K562 (cell line): ENCODE results near the gene FAM89B. TPM values are rescaled to one million over a fixed set of nuclear protein-coding genes. Genes with fewer than 3 reads are reported as not detected.

Experiments
- ATAC-seq: fragments of 200-7000 bp; cut with Tn5 transposase; 3 replicates; pipeline ENCODE4 v1.9.1; 2020; ENCODE audit warnings: moderate library complexity
- BruUV-seq: library from RNA; stranded (reverse); fragments of 400-500 nt; replicated peaks from 2 replicates; lab custom pipeline; 2021; lab: Mats Ljungman, UMichigan
- CTCF ChIA-PET: fragments of 300-600 bp; formaldehyde crosslinking; extraction: SDS; loops from one replicate; lab custom pipeline; 2021; ENCODE audit warnings: low intra/inter-chr PET ratio; lab: Yijun Ruan, JAX
- POLR2A ChIA-PET: fragments of 300-600, 350-650 bp; sonication (Branson Sonifier 250); formaldehyde crosslinking; extraction: SDS; loops from one replicate; lab custom pipeline; 2021; ENCODE audit warnings: antibody characterized with exemption, inconsistent platforms; lab: Yijun Ruan, JAX
- DNase-seq, 4 experiments: peaks; one replicate each; pipeline versions ENCODE4 v3.0.0 to v3.0.0-alpha.2; 2011 to 2018; ENCODE audit warnings: low spot score in 3 of 4, mixed read lengths in 3 of 4; ENCODE audit errors: extremely low read depth in 1 of 4
- FAIRE-seq: peaks from 2 replicates; lab custom pipeline; 2011; peaks lifted over from hg19 to GRCh38; lab: Jason Lieb, UNC
- H2AFZ ChIP-seq: 2 replicates; pipeline ENCODE4 v1.6.0; 2011; ENCODE audit warnings: low read depth, low read length, control low read depth, inconsistent platforms
- H3K27ac ChIP-seq: fragments of 200-600 bp; 3 replicates; pipeline ENCODE4 v1.8.0; 2011; ENCODE audit warnings: low read depth, mild to moderate bottlenecking, control low read depth, inconsistent platforms, low read length, moderate library complexity, mixed read lengths; ENCODE audit errors: extremely low read depth
- H3K27me3 ChIP-seq, 2 experiments: fragments of 300-600 bp in 1 of 2; 2 replicates in 1 of 2; 3 replicates in 1 of 2; pipeline versions ENCODE4 v1.6.0 to v1.8.0; 2011; ENCODE audit warnings: inconsistent platforms in 2 of 2, low read length in 2 of 2, mild to moderate bottlenecking in 1 of 2, mixed read lengths in 1 of 2, moderate library complexity in 1 of 2; ENCODE audit not compliant: control insufficient read depth in 2 of 2, insufficient read depth in 2 of 2
- H3K36me3 ChIP-seq: fragments of 300-600 bp; 3 replicates; pipeline ENCODE4 v1.8.0; 2011; ENCODE audit warnings: mild to moderate bottlenecking, low read length, inconsistent platforms; ENCODE audit not compliant: control insufficient read depth, insufficient read depth
- H3K4me1 ChIP-seq, 2 experiments: fragments of 200-600 bp in 1 of 2; replicated peaks in 1 of 2; 2 replicates in 1 of 2; 3 replicates in 1 of 2; pipeline versions ENCODE4 v1.5.1 to v1.8.0; 2011; ENCODE audit warnings: inconsistent platforms in 2 of 2, low read length in 2 of 2, mild to moderate bottlenecking in 1 of 2, mixed read lengths in 1 of 2, moderate library complexity in 1 of 2; ENCODE audit not compliant: control insufficient read depth in 2 of 2, insufficient read depth in 2 of 2
- H3K4me2 ChIP-seq: 2 replicates; pipeline ENCODE4 v1.6.1; 2011; ENCODE audit warnings: low read length, control low read depth, inconsistent platforms, mixed read lengths; ENCODE audit not compliant: insufficient read depth
- H3K4me3 ChIP-seq: fragments of 200-600 bp; sonication (generic), shearing (Covaris generic); 2 replicates; pipeline ENCODE4 v1.5.1; 2016; ENCODE audit warnings: control low read depth, inconsistent platforms
- H3K79me2 ChIP-seq: fragments of 200-600 bp; 3 replicates; pipeline ENCODE4 v1.8.0; 2011; ENCODE audit warnings: low read length, inconsistent platforms; ENCODE audit not compliant: control insufficient read depth, insufficient read depth
- H3K9ac ChIP-seq, 2 experiments: 2 replicates each; pipeline versions ENCODE4 v1.6.0 to v1.6.1; 2011; ENCODE audit warnings: low read depth in 2 of 2, low read length in 2 of 2, control low read depth in 1 of 2, inconsistent platforms in 1 of 2, mild to moderate bottlenecking in 1 of 2, mixed read lengths in 1 of 2; ENCODE audit not compliant: insufficient read depth in 1 of 2
- H3K9me1 ChIP-seq: one replicate; pipeline ENCODE4 v1.6.0; 2011; ENCODE audit warnings: inconsistent platforms, mild to moderate bottlenecking, low read length, moderate library complexity; ENCODE audit not compliant: control insufficient read depth, insufficient read depth
- H3K9me3 ChIP-seq: replicated peaks from 2 replicates; pipeline ENCODE4 v1.5.1; 2011; ENCODE audit warnings: low read depth, low read length, inconsistent platforms; ENCODE audit not compliant: control insufficient read depth, insufficient read depth
- H4K20me1 ChIP-seq: replicated peaks from 2 replicates; pipeline ENCODE4 v1.6.1; 2011; ENCODE audit warnings: low read length, inconsistent platforms, mixed read lengths; ENCODE audit not compliant: control insufficient read depth, insufficient read depth
- CGGBP1 ChIP-seq: fragments of 250-450 bp; sonication (Bioruptor Pico); IDR thresholded peaks from 2 replicates; pipeline ENCODE4 v1.9.0; 2021; ENCODE audit warnings: mild to moderate bottlenecking
- CTBP1 ChIP-seq: fragments of 450-650 bp; IDR thresholded peaks from 2 replicates; pipeline ENCODE4 v1.6.1; 2016; ENCODE audit warnings: borderline replicate concordance
- ELF4 ChIP-seq: fragments of 450-650 bp; formaldehyde crosslinking; IDR thresholded peaks from 2 replicates; pipeline ENCODE4 v1.4.0; 2022; ENCODE audit warnings: missing genetic modification characterization
- GATAD2A ChIP-seq: fragments of 450-650 bp; IDR thresholded peaks from 2 replicates; pipeline ENCODE4 v1.6.1; 2017
- HCFC1 ChIP-seq: IDR thresholded peaks from 2 replicates; pipeline ENCODE4 v1.6.1; 2012; ENCODE audit warnings: low read depth, low read length, improper control_type of control experiment
- HDAC1 ChIP-seq, 2 experiments: fragments of 450-650 bp; IDR thresholded peaks; 2 replicates each; pipeline ENCODE4 v1.6.1; 2016 to 2017; ENCODE audit warnings: inconsistent platforms in 1 of 2, mild to moderate bottlenecking in 1 of 2, moderate library complexity in 1 of 2
- JUN ChIP-seq, 2 experiments: sonication (generic) in 1 of 2; formaldehyde crosslinking in 1 of 2; IDR thresholded peaks; 2 replicates each; pipeline versions ENCODE4 v1.6.1 to v1.8.0; 2012 to 2022; ENCODE audit warnings: borderline replicate concordance in 2 of 2, mild to moderate bottlenecking in 2 of 2, improper control_type of control experiment in 1 of 2, low read depth in 1 of 2, low read length in 1 of 2, missing genetic modification reagents in 1 of 2
- KAT7 ChIP-seq: sonication (generic); formaldehyde crosslinking; IDR thresholded peaks from 2 replicates; pipeline ENCODE4 v1.8.0; 2022; ENCODE audit warnings: missing genetic modification reagents, mild to moderate bottlenecking, borderline replicate concordance
- KDM1A ChIP-seq, 2 experiments: fragments of 450-650 bp; IDR thresholded peaks; 2 replicates each; pipeline ENCODE4 v1.6.1; 2016; ENCODE audit warnings: mild to moderate bottlenecking in 2 of 2
- PHB ChIP-seq: fragments of 250-450 bp; sonication (Bioruptor Pico); IDR thresholded peaks from 2 replicates; pipeline ENCODE4 v1.5.0; 2021
- PHF21A ChIP-seq: fragments of 450-650 bp; IDR thresholded peaks from 2 replicates; pipeline ENCODE4 v1.6.1; 2017; ENCODE audit warnings: low read depth, borderline replicate concordance
- POLR2AphosphoS5 ChIP-seq: IDR thresholded peaks from 2 replicates; pipeline ENCODE4 v1.6.1; 2011; ENCODE audit warnings: mild to moderate bottlenecking, low read depth, low read length, moderate library complexity; ENCODE audit not compliant: control insufficient read depth, insufficient read depth
- POLR2G ChIP-seq: fragments of 200-400 bp; formaldehyde crosslinking; IDR thresholded peaks from 2 replicates; pipeline ENCODE4 v1.6.1; 2017; ENCODE audit warnings: low read depth, mild to moderate bottlenecking, antibody characterized with exemption, low read length, moderate library complexity
- PYGO2 ChIP-seq: fragments of 450-650 bp; IDR thresholded peaks from 2 replicates; pipeline ENCODE4 v1.6.1; 2016; ENCODE audit warnings: mild to moderate bottlenecking, missing genetic modification characterization, moderate library complexity, missing compliant biosample characterization
- RBFOX2 ChIP-seq: fragments of 200-400 bp; formaldehyde crosslinking; IDR thresholded peaks from 2 replicates; pipeline ENCODE4 v1.6.1; 2017; ENCODE audit warnings: low read depth, mild to moderate bottlenecking, low read length, moderate library complexity
- ZBTB33 ChIP-seq: sonication (generic); formaldehyde crosslinking; IDR thresholded peaks from 2 replicates; pipeline ENCODE4 v1.8.1; 2023; ENCODE audit warnings: mild to moderate bottlenecking, missing genetic modification reagents
- ZFX ChIP-seq: sonication (generic); formaldehyde crosslinking; IDR thresholded peaks from 2 replicates; pipeline ENCODE4 v1.8.0; 2022; ENCODE audit warnings: mild to moderate bottlenecking, missing genetic modification reagents, moderate library complexity
- WGBS: fragments of 100-300 bp; shearing (Covaris generic); methylation state at CpG from one replicate; pipeline ENCODE4 v1.1.6; 2016; ENCODE audit warnings: low coverage, mixed read lengths; ENCODE audit not compliant: insufficient coverage; ENCODE audit errors: missing lambda C conversion rate; 5-methylcytosine and 5-hydroxymethylcytosine counted together
- in situ Hi-C: fragments of 300-500 bp; cut with MboI; formaldehyde crosslinking; loops from 4 replicates; pipeline ENCODE4 v1.15.0; 2018; ENCODE audit warnings: inconsistent platforms, mixed read lengths
- intact Hi-C: fragments of 100-400 bp; cut with micrococcal nuclease; formaldehyde crosslinking; loops from 2 replicates; pipeline ENCODE4 v1.14.2; 2022
- polyA plus RNA-seq, 8 experiments: library from polyadenylated mRNA; depleted of rRNA in 4 of 8; stranded (reverse) in 5 of 8; unstranded in 3 of 8; fragments of >200 nt; fragmentation: Nextera tagmentation in 2 of 8; fragmentation: Illumina TruSeq in 1 of 8; extraction: Ambion mirVana in 2 of 8; extraction: Trizol in 1 of 8; gene quantifications; 2 replicates each; pipeline versions ENCODE4 v1.2.1 to v1.2.3, GENCODE V29; 2011 to 2014; ENCODE audit warnings: inconsistent platforms in 1 of 8, missing spikeins in 1 of 8
- total RNA-seq, 7 experiments: library from RNA; depleted of rRNA in 6 of 7; stranded (reverse); fragments of >200 nt in 6 of 7; fragmentation: Illumina TruSeq in 2 of 7; extraction: Trizol in 2 of 7; gene quantifications; 2 replicates each; pipeline versions ENCODE4 v1.2.1 to v1.2.3, GENCODE V29; 2011 to 2021; ENCODE audit warnings: low replicate concordance in 1 of 7

Gene FAM89B
- total and polyA plus RNA-seq, 9 of the 15 experiments (the other 6 are each of a cell fraction or from before 2014, with no cell fraction given) = 0.32 to 27.6 (median 11.9) TPM

DNA sequence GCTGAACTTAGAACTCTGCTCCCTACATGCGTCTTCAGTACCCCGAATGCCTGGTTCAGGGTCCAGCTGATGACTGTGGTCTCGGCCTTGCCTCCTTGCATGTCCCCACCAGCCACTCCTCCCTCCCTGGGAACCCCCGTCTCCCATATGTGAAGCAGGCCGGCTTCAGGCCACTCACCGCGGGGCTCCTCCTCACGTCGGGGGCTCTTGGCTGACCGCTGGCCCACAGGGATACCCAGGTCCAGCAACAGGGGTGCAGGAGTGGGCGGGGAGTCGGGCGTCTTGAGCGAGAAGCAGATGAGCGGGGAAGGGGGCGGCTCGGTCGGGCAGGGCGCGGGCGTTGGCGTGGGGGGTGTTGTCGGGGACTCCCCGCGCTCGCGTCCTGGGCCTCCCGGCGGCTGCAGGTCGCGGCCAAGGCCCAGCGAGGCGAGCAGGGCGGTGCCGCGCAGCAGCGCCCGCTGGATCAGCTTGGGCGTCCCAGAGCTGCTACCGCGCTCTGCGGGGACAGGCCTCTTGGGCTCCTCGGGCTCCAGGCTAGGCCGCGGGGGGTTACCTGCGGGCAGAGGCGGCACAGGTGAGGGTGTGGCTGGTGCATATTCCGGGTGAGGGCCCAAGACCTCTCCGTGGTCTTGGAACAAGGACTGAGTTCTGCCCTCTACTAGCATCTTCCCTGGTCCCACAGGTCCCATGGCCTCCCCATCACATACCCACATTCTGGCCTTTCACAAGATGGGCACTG is 27.0 kb downstream of the FAM89B start:
- no TSS peak for BruUV-seq
- CTCF ChIA-PET = no interaction called here
- no peaks in the 10 kb centered on the region for H4K20me1 ChIP-seq
- H3K27ac ChIP-seq = no peak overlapping the region
- no peak overlapping the region for H3K4me2 ChIP-seq
- H3K36me3 ChIP-seq = peaks cover 26% of the 10 kb centered on the region; the same call in 1 of the 3 replicates
- no peaks in the 10 kb centered on the region for H3K9me3 ChIP-seq
- DNase-seq (no peak), FAIRE-seq (no peak)
- no peak overlapping the region for H2AFZ ChIP-seq
- no peaks in the 10 kb centered on the region for H3K9me1 ChIP-seq
- WGBS = 92% methylated on average over 14 of the region's 49 CpGs
- no peak overlapping the region for H3K4me3 ChIP-seq
- intact Hi-C loops = no loop called here
- in situ Hi-C loops = no loop called here
- no peak overlapping the region for H3K9ac ChIP-seq
- no peaks in the 10 kb centered on the region for H3K79me2 ChIP-seq
- H3K4me1 ChIP-seq = peaks cover 6 to 27% of the 10 kb centered on the region in 2 experiments; a peak in 4 of 5 replicates
- TF ChIP-seq KDM1A (IDR thresholded peaks at IDR 0.05) = no peak
- TF ChIP-seq ZBTB33 (CRISPR knock-in tag) = peak; percentile 59; the same call in 1 of the 2 replicates
- no peak for TF ChIP-seq ZFX (CRISPR knock-in tag)
- no peak for TF ChIP-seq KAT7 (CRISPR knock-in tag)
- no peak for TF ChIP-seq PYGO2 (tag)
- peak; percentile 42; the same call in 1 of the 2 replicates for TF ChIP-seq POLR2G
- no peak for TF ChIP-seq PHB (CRISPR knock-in tag)
- TF ChIP-seq CGGBP1 (CRISPR knock-in tag) = no peak
- no peak for TF ChIP-seq ELF4
- TF ChIP-seq JUN (IDR thresholded peaks at IDR 0.05; ENCODE audit: borderline replicate concordance, low read depth, low read length) = no peak
- no peak for TF ChIP-seq JUN (CRISPR knock-in tag; IDR thresholded peaks at IDR 0.05; ENCODE audit: borderline replicate concordance)
- TF ChIP-seq CTBP1 = no peak
- no peak for TF ChIP-seq GATAD2A
- no peak for TF ChIP-seq POLR2AphosphoS5
- TF ChIP-seq PHF21A = no peak
- no peak for TF ChIP-seq HDAC1 (IDR thresholded peaks at IDR 0.05)
- TF ChIP-seq RBFOX2 = peak; percentile 15; the same call in 1 of the 2 replicates
- no peak for TF ChIP-seq HCFC1
- TF ChIP-seq, all 486 proteins: peak for 3
- POLR2A ChIA-PET = interaction anchor here (0.5 to 2.5 kb wide), 4 partner anchors 11 to 257 kb away, joined by 3 to 7 read pairs (median 4); no protein-coding TSS in a partner anchor
- ATAC-seq = no peak
- H3K27me3 ChIP-seq = no peaks in the 10 kb centered on the region
